Skeletal muscle cell (primary cell): ENCODE measurements around the gene TMEM164.
A peak's percentile ranks its signal among the peaks of the same experiment; 100 is the strongest.

Experiments used
- DNase-seq: peaks from one replicate; pipeline ENCODE4 v3.0.0-alpha.2; 2010; ENCODE audit warnings: low read depth
- H3K4me3 ChIP-seq: 2 replicates; pipeline ENCODE4 v1.5.1; 2011; ENCODE audit warnings: low read depth, mild to moderate bottlenecking, control low read depth, low read length, moderate library complexity

The TMEM164 gene

DNA sequence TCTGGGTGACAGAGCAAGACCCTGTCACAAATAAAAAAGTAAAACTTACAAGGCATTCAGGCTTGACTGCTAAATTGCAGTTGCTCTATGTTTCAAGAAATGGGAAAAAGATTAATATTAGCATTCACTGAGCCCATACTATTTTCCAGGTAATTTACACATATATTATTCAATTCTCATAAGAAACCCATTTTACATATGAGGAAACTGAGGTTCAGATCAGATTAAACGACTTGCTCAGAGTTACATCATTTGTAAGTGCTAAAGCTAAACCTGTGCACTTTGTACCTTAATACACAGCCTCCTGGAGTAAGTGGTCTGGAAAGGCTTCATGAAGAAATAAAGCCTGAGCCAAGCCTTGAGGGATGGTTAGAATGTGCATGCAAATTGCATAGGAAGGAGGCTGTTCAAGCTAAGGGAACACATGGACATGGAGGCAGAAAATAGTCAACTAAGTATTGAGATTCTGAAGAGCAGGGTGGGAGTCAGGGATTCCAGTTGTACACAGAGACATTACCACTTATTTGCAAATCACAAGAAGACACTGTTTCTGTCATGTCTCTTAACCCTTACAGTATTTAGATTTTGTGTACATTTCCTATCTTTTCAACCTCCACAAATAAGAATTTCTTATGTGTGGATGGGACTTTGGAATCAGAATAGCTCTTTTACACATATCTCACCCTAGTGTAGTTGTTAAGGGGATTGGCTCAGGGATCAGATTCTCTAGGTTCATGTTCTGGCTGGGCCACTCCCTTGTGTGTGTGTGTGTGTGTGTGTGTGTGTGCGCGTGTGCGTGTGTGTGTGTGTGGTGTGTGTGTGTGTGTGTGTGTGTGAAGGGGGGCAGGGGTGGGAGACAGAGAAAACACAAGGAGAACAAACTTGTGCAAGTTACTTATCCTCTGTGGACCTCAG lies 113.4 kb downstream of the TMEM164 start:
- no peak overlapping the region for H3K4me3 ChIP-seq
- no peak for DNase-seq

DNA sequence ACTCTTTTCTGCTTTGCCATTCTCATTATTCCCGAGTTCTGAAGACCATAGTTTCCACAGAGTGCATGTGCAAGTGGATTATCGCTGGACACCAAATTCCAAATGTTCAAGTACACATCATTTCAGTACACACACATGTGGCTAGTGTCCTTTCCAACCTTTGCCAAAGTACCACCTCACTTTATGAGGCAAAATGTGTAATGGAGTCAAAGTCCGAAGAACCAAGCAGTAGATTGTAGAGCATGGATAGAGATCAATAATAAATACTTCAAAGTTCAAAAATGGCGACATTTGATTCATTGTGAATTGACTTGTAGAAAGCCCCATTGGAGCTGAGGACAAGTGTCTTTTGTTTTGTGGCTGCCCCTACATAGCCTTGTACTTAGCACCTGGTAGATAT lies 115.6 kb downstream of the TMEM164 start:
- no peak overlapping the region for H3K4me3 ChIP-seq
- DNase-seq = no peak

DNA sequence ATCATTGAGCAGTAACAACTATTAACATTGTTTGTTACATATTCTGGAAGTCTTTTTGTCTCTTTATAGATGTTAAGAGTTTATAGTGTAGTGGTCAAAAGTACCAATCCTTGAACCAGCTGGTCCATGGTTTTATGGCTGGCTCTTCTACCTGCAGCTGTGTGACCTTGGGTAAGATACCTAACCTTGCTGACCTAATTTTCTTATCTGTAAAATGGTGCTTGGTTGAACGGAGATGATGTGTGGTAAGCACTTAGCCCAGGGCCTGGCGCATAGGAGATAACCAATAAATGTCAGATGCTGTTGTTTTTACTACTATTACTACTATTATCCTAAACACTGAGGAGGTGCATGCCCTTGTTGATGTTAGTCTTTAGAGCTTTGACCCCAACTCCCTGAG lies 116.6 kb downstream of the TMEM164 start:
- H3K4me3 ChIP-seq = no peak overlapping the region
- no peak for DNase-seq

DNA sequence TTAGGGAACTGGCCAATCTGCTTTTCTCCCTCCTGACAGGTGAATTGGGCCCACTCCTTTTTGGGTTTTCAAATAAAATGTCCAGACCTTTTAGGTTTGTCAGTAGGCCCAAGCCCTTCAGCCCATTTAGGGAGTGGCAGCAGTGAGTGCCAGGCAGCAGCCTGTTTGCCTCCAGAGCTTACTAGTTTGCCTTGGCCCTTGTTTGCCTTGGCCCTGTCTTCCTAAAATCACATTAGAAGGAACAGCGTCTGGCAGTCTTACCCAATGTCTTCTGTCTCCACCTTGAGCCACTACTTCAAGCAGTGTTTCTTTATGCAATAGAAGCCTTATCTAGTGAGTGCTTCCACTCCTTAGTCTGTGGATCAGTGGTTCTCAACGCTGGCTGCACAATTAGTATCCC lies 117.1 kb downstream of the TMEM164 start:
- no peak overlapping the region for H3K4me3 ChIP-seq
- DNase-seq = no peak

DNA sequence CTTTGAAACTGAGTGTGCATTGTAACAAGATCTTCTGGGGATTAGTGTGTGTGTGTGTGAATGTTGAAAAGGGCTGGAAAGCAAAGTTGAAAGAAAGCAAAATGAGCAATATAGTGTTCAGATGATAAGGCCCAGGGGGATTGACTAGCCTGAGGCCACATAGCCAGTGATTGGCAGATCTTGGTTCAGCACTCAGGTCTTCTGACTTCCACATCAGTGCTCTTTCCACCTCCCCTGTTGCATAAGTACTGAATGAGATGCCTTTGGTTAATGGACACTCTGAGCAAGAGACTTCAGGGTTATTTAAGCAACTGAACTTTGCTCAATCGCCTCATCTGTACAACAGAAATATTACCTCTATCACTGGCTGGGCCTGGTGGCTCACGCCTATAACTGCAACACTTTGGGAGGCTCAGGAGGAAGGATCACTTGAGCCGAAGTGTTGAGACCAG lies 120.4 kb downstream of the TMEM164 start:
- DNase-seq = peak; percentile 66
- H3K4me3 ChIP-seq = no peak overlapping the region

- no peak for DNase-seq
- no peak overlapping the region for H3K4me3 ChIP-seq
These were observed 122.7 kb downstream of the TMEM164 start for GRCh38 chrX:110125446-110126162.

DNA sequence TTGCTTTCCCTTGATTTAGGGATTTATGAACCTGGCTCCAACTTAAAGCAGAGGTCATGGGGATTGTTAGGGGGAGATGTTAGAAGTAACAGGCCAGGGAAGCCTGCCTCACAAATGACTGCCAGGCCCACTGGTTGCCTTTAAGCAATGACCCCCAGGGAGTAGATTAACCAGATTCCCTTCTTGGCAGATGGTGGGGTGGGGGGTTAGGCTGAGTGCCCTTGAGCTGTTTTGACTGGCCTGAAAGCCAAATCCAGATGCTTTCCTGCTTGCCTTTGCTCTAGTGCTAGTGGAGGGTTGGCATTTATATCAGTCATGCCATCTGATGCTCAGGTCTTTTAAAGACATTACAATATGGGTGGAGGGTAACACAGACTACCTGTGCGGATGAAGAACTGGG lies 128.1 kb downstream of the TMEM164 start:
- H3K4me3 ChIP-seq = no peak overlapping the region
- DNase-seq = no peak

- no peak for DNase-seq
- H3K4me3 ChIP-seq = no peak overlapping the region
These were observed 129.7 kb downstream of the TMEM164 start for GRCh38 chrX:110132450-110133114.

DNA sequence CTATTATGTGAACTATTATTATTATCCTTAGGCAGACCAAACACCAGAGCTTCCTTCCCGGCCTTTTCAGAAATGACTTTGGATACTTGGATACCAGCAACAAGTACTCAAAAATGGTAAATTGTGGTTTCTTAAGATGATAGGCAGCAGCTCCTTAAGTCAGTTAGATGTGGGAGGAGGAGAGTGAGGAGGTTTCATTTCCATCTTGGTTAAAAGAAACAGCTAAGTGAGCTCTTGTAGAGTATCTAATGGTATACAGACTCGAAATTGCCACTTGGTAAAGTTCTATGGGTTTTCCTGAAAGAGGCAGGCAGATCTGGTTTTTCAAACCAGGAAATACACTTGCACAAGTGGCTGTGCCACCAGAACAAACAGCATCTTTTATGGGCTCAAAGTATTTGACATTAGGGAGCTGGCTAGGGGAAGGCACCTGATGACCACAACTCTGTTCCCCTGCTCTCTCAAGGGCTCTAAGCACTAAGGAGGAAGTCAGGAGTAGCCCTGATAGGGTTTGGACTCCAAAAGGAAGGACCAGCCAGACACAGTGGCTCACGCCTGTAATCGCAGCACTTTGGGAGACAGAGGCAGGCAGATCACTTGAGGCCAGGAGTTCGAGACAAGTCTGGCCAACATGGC lies 130.9 kb downstream of the TMEM164 start:
- H3K4me3 ChIP-seq = no peak overlapping the region
- no peak for DNase-seq

DNA sequence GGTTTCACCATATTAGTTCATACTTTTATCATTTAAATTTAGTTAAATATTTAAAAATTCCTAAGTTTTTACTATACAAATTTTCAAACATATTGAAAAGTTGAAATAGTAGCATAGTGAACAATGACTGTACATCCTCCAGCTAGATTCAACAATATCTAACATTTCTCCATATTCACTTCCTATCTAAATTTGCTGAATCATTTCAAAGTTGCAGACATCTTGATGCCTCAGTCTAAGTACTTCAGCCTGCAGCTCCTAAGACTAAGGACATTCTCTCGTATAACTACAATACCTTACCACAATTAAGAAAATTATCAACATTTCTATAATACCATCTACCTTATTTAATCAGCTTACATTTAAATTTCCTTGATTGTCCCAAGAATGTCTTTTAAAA lies 132.7 kb downstream of the TMEM164 start:
- no peak for DNase-seq
- H3K4me3 ChIP-seq = no peak overlapping the region

DNA sequence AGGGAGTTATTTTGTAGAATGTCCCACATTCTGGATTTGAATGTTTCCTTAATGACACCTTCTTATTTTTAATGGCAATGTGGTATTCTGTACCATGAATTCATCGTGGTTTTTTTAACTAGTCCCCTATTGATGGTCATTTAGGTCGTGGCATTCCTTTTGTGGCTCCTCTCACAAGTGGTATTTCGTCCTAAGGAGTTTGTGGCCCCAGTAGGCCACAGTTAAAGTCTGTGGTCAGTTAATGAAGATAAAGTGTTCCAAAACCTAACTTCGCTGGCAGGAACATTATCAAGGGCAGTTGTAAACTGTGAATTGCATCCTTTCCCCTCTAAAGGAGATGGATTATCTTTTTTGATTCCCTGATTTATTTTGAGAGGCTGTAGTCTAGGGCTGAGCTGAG lies 133.2 kb downstream of the TMEM164 start:
- H3K4me3 ChIP-seq = no peak overlapping the region
- no peak for DNase-seq

DNA sequence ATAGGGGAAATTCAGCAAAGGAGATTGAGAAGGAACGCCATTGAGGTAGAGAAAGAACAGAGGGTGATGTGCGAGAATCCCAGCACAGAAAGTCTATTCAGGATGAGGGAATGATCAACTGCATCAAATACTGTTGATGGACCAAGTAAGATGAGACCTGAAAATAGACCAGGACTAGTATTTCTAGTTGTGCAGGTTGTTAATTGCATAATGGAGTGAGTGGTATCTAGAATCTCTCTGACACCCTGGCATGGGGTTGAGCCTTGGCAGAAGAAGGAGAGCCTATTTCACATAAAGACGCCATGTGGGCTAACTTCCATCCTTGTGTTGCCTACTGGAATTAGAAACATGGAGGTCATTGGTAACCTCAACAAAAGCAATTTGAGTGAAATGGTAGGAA lies 135.6 kb downstream of the TMEM164 start:
- H3K4me3 ChIP-seq = no peak overlapping the region
- DNase-seq = no peak

GRCh38 chrX:110139172-110139571 lies 136.3 kb downstream of the TMEM164 start:
- H3K4me3 ChIP-seq = no peak overlapping the region
- no peak for DNase-seq

DNA sequence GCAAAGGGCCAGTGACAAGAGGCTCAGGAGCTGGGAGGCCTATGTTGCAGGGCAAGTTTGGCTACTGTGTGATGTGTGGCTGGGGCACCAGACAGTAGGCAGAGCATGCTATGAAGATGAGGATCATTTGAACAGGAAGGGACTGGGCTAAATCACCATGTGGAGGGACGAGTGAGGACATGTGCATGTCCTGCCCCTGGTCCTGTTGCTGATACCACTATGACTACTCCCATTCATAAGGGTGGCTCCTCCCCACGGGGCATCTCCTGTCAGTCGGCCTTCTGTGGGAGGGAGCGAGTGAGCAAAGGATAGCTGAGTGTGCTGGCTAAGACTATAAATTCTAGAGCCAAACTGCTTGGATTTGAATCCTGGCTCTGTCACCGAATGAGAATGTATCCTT lies 139.2 kb downstream of the TMEM164 start:
- no peak for DNase-seq
- H3K4me3 ChIP-seq = no peak overlapping the region

- no peak overlapping the region for H3K4me3 ChIP-seq
- DNase-seq = no peak
These were observed 140.7 kb downstream of the TMEM164 start for GRCh38 chrX:110143454-110144210.

DNA sequence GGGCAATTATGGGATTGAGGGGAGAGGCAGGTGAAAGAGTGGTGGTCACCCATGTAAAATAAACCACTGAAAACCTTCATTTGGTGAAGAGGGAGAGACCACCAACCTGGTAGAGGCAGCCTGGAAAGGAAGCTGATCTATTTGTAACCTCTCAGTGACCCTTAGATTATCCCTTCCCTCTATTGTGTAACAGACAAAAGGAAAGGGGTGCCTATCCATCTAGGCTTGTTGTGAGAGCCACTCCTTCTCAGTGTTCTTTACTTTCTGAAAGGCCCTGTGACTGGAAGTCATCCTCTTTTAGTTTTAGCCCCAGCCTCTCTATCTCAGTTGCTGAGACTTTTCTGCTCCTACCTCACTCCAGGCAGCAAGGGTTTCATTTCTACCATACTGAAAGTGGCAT lies 142.4 kb downstream of the TMEM164 start:
- no peak for DNase-seq
- no peak overlapping the region for H3K4me3 ChIP-seq

DNA sequence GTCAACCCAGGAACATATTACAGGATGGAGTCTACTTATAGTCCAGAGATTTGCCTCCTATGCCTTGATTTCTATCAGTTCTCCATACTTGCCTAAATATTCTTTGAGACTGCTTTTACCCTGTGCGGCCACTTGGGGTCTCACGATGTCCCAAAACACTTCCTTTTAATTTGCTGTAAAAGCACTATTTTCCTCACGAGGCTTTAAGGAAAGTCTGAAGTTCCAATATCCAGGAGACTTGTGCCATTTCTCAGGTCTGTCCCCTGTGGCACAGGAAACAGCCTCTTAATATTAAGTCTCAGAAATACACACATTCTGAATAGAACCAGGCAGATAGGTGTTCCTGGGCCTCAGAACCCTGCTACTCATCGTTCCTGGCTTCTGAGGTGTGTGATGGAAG lies 142.9 kb downstream of the TMEM164 start:
- DNase-seq = no peak
- H3K4me3 ChIP-seq = no peak overlapping the region

GRCh38 chrX:110146521-110146920 lies 143.6 kb downstream of the TMEM164 start:
- no peak overlapping the region for H3K4me3 ChIP-seq
- no peak for DNase-seq

GRCh38 chrX:110153244-110153643 lies 150.3 kb downstream of the TMEM164 start:
- DNase-seq = no peak
- no peak overlapping the region for H3K4me3 ChIP-seq
